ENCODE measurements around the gene CCDC171.

GRCh38 chr9:15935661-15936305 lies 382.9 kb downstream of the CCDC171 start:
- no peak for TF ChIP-seq TCF12 (IDR thresholded peaks at IDR 0.05; ENCODE audit: low read depth)
- TF ChIP-seq, protein P1, sequence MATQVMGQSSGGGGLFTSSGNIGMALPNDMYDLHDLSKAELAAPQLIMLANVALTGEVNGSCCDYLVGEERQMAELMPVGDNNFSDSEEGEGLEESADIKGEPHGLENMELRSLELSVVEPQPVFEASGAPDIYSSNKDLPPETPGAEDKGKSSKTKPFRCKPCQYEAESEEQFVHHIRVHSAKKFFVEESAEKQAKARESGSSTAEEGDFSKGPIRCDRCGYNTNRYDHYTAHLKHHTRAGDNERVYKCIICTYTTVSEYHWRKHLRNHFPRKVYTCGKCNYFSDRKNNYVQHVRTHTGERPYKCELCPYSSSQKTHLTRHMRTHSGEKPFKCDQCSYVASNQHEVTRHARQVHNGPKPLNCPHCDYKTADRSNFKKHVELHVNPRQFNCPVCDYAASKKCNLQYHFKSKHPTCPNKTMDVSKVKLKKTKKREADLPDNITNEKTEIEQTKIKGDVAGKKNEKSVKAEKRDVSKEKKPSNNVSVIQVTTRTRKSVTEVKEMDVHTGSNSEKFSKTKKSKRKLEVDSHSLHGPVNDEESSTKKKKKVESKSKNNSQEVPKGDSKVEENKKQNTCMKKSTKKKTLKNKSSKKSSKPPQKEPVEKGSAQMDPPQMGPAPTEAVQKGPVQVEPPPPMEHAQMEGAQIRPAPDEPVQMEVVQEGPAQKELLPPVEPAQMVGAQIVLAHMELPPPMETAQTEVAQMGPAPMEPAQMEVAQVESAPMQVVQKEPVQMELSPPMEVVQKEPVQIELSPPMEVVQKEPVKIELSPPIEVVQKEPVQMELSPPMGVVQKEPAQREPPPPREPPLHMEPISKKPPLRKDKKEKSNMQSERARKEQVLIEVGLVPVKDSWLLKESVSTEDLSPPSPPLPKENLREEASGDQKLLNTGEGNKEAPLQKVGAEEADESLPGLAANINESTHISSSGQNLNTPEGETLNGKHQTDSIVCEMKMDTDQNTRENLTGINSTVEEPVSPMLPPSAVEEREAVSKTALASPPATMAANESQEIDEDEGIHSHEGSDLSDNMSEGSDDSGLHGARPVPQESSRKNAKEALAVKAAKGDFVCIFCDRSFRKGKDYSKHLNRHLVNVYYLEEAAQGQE (IDR thresholded peaks at IDR 0.05; ENCODE audit: low read depth): no peak
- TF ChIP-seq CEBPB (IDR thresholded peaks at IDR 0.05): no peak
- TF ChIP-seq CREB1 (IDR thresholded peaks at IDR 0.05; ENCODE audit: low read depth): no peak
- TF ChIP-seq YY1 (IDR thresholded peaks at IDR 0.05; ENCODE audit: low read depth): no peak
- no peak for TF ChIP-seq EP300 (IDR thresholded peaks at IDR 0.05; ENCODE audit: borderline replicate concordance)
- TF ChIP-seq TEAD4 (IDR thresholded peaks at IDR 0.05): no peak
- TF ChIP-seq, protein P2, sequence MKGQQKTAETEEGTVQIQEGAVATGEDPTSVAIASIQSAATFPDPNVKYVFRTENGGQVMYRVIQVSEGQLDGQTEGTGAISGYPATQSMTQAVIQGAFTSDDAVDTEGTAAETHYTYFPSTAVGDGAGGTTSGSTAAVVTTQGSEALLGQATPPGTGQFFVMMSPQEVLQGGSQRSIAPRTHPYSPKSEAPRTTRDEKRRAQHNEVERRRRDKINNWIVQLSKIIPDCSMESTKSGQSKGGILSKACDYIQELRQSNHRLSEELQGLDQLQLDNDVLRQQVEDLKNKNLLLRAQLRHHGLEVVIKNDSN (IDR thresholded peaks at IDR 0.05): no peak
- no peak for TF ChIP-seq RAD21 (IDR thresholded peaks at IDR 0.05; ENCODE audit: low read depth)
- TF ChIP-seq TAF1 (IDR thresholded peaks at IDR 0.05; ENCODE audit: low read depth): no peak
